Measurements from ENCODE around the gene ABLIM3. TPM values are rescaled to one million over a fixed set of nuclear protein-coding genes. Genes with fewer than 3 reads are reported as not detected.
"Not testable (repeated sequence)": the region's sequence is repeated elsewhere in the genome, so short reads cannot be mapped to it uniquely, and the experiment has no call there.

ABLIM3 gene
- total RNA-seq, 2 experiments from 2014 or later, result 0.21 TPM; not detected in 1

- Mint-ChIP-seq H3K9me3 (ENCODE audit: low read depth) (no peaks in the 10 kb centered on the region), H3K36me3 (no peaks in the 10 kb centered on the region), H3K27ac (no peak within 1 kb of the TSS), H3K4me1 (peaks cover 6% of the 10 kb centered on the region), H3K27me3 (peaks cover 70% of the 10 kb centered on the region), H3K4me3 (peak within 1 kb of the TSS; percentile 65)
- CTCF ChIA-PET, result interaction anchor here (1.0 to 1.1 kb wide), 2 partner anchors 128 to 541 kb away, joined by 3 read pairs; no protein-coding TSS in a partner anchor
- DNase-seq (no peak), ATAC-seq (peak; percentile 60)
Observed at GRCh38 chr5:149271716-149272563, 130.6 kb downstream of the ABLIM3 start, which contains the start of gene AFAP1L1. TSS of gene AFAP1L1 (plus strand) at chr5:149271859. CDS start at chr5:149271969, 110 bp downstream.

GRCh38 chr5:149272781-149273180 lies 131.5 kb downstream of the ABLIM3 start:
- H3K27ac Mint-ChIP-seq; DNase-seq; ATAC-seq; H3K9me3 Mint-ChIP-seq (ENCODE audit: low read depth); H3K4me1 Mint-ChIP-seq; H3K4me3 Mint-ChIP-seq; H3K36me3 Mint-ChIP-seq: not testable (repeated sequence)
- CTCF ChIA-PET, result interaction anchor here (1.0 to 1.1 kb wide), 2 partner anchors 129 to 542 kb away, joined by 3 read pairs; no protein-coding TSS in a partner anchor
- peaks cover 77% of the 10 kb centered on the region for H3K27me3 Mint-ChIP-seq

GRCh38 chr5:149273237-149273636 lies 131.9 kb downstream of the ABLIM3 start:
- no peak for ATAC-seq
- Mint-ChIP-seq H3K27me3 (peaks cover 78% of the 10 kb centered on the region), H3K27ac (no peak overlapping the region), H3K4me1 (peaks cover 6% of the 10 kb centered on the region), H3K4me3 (no peak overlapping the region), H3K36me3 (no peaks in the 10 kb centered on the region), H3K9me3 (ENCODE audit: low read depth) (no peaks in the 10 kb centered on the region)
- DNase-seq, result no peak
- CTCF ChIA-PET, result no interaction called here

- no peaks in the 10 kb centered on the region for H3K9me3 Mint-ChIP-seq (ENCODE audit: low read depth)
- no peak overlapping the region for H3K27ac Mint-ChIP-seq
- H3K4me3 Mint-ChIP-seq, result no peak overlapping the region
- H3K4me1 Mint-ChIP-seq, result peaks cover 6% of the 10 kb centered on the region
- CTCF ChIA-PET, result interaction anchor here (1.0 kb wide), 1 partner anchor 133 kb away, joined by 3 read pairs; the partner anchor contains the start of gene ABLIM3
- ATAC-seq (no peak), DNase-seq (no peak)
- no peaks in the 10 kb centered on the region for H3K36me3 Mint-ChIP-seq
- H3K27me3 Mint-ChIP-seq, result peaks cover 81% of the 10 kb centered on the region
Observed at GRCh38 chr5:149273950-149274349, 132.7 kb downstream of the ABLIM3 start.

GRCh38 chr5:149274939-149275338 lies 133.6 kb downstream of the ABLIM3 start:
- peaks cover 6% of the 10 kb centered on the region for H3K4me1 Mint-ChIP-seq
- CTCF ChIA-PET, result no interaction called here
- H3K27ac Mint-ChIP-seq, result no peak overlapping the region
- no peaks in the 10 kb centered on the region for H3K9me3 Mint-ChIP-seq (ENCODE audit: low read depth)
- ATAC-seq (no peak), DNase-seq (no peak)
- H3K27me3 Mint-ChIP-seq, result peaks cover 83% of the 10 kb centered on the region
- H3K36me3 Mint-ChIP-seq, result no peaks in the 10 kb centered on the region
- H3K4me3 Mint-ChIP-seq, result no peak overlapping the region

GRCh38 chr5:149277801-149278200 lies 136.5 kb downstream of the ABLIM3 start:
- no peak overlapping the region for H3K27ac Mint-ChIP-seq
- peaks cover 68% of the 10 kb centered on the region for H3K27me3 Mint-ChIP-seq
- H3K9me3 Mint-ChIP-seq (ENCODE audit: low read depth), result no peaks in the 10 kb centered on the region
- DNase-seq (no peak), ATAC-seq (no peak)
- CTCF ChIA-PET, result interaction anchor here (1.5 kb wide), 1 partner anchor 136 kb away, joined by 5 read pairs; the partner anchor contains the start of gene ABLIM3
- H3K4me1 Mint-ChIP-seq, result no peaks in the 10 kb centered on the region
- H3K36me3 Mint-ChIP-seq, result no peaks in the 10 kb centered on the region
- H3K4me3 Mint-ChIP-seq, result no peak overlapping the region

GRCh38 chr5:149278451-149279210 lies 137.3 kb downstream of the ABLIM3 start:
- Mint-ChIP-seq H3K4me1 (no peaks in the 10 kb centered on the region), H3K4me3 (no peak overlapping the region), H3K27me3 (peaks cover 60% of the 10 kb centered on the region), H3K9me3 (ENCODE audit: low read depth) (no peaks in the 10 kb centered on the region), H3K27ac (no peak overlapping the region), H3K36me3 (no peaks in the 10 kb centered on the region)
- ATAC-seq (no peak), DNase-seq (no peak)
- CTCF ChIA-PET, result interaction anchor here (1.4 to 1.5 kb wide), 2 partner anchors 94 to 137 kb away, joined by 5 to 7 read pairs; partner anchors contain the start of gene ABLIM3

GRCh38 chr5:149279661-149280060 lies 138.4 kb downstream of the ABLIM3 start:
- Mint-ChIP-seq H3K4me3 (no peak overlapping the region), H3K27me3 (peaks cover 59% of the 10 kb centered on the region), H3K4me1 (no peaks in the 10 kb centered on the region), H3K36me3 (no peaks in the 10 kb centered on the region), H3K27ac (no peak overlapping the region), H3K9me3 (ENCODE audit: low read depth) (no peaks in the 10 kb centered on the region)
- ATAC-seq (no peak), DNase-seq (no peak)
- CTCF ChIA-PET, result interaction anchor here (0.6 to 1.4 kb wide), 5 partner anchors 35 to 309 kb away, joined by 3 to 7 read pairs (median 3); partner anchors contain the start of gene ABLIM3

GRCh38 chr5:149280124-149280523 lies 138.8 kb downstream of the ABLIM3 start:
- H3K9me3 Mint-ChIP-seq (ENCODE audit: low read depth), result no peaks in the 10 kb centered on the region
- H3K4me1 Mint-ChIP-seq, result no peaks in the 10 kb centered on the region
- H3K27me3 Mint-ChIP-seq, result peaks cover 55% of the 10 kb centered on the region
- H3K4me3 Mint-ChIP-seq, result no peak overlapping the region
- no peak overlapping the region for H3K27ac Mint-ChIP-seq
- DNase-seq, result no peak
- CTCF ChIA-PET, result interaction anchor here (1.0 to 1.2 kb wide), 3 partner anchors 34 to 152 kb away, joined by 3 read pairs; partner anchors contain the start of gene ABLIM3
- no peaks in the 10 kb centered on the region for H3K36me3 Mint-ChIP-seq
- no peak for ATAC-seq

GRCh38 chr5:149280802-149281201 lies 139.5 kb downstream of the ABLIM3 start:
- Mint-ChIP-seq H3K4me3 (no peak overlapping the region), H3K4me1 (no peaks in the 10 kb centered on the region), H3K27ac (no peak overlapping the region), H3K27me3 (peaks cover 51% of the 10 kb centered on the region), H3K9me3 (ENCODE audit: low read depth) (no peaks in the 10 kb centered on the region), H3K36me3 (no peaks in the 10 kb centered on the region)
- DNase-seq, result no peak
- CTCF ChIA-PET, result interaction anchor here (1.1 kb wide), 1 partner anchor 152 kb away, joined by 3 read pairs; no protein-coding TSS in a partner anchor
- ATAC-seq, result no peak

- peaks cover 36% of the 10 kb centered on the region for H3K27me3 Mint-ChIP-seq
- CTCF ChIA-PET, result interaction anchor here (1.1 kb wide), 1 partner anchor 13 kb away, joined by 4 read pairs; no protein-coding TSS in a partner anchor
- DNase-seq, result no peak
- no peak overlapping the region for H3K4me3 Mint-ChIP-seq
- no peak overlapping the region for H3K27ac Mint-ChIP-seq
- ATAC-seq, result no peak
- no peaks in the 10 kb centered on the region for H3K4me1 Mint-ChIP-seq
- no peaks in the 10 kb centered on the region for H3K36me3 Mint-ChIP-seq
- H3K9me3 Mint-ChIP-seq (ENCODE audit: low read depth), result no peaks in the 10 kb centered on the region
Observed at GRCh38 chr5:149282027-149282965, 141.0 kb downstream of the ABLIM3 start.

GRCh38 chr5:149282966-149283332 lies 141.7 kb downstream of the ABLIM3 start:
- DNase-seq (no peak), ATAC-seq (no peak)
- peaks cover 31% of the 10 kb centered on the region for H3K27me3 Mint-ChIP-seq
- CTCF ChIA-PET, result interaction anchor here (1.1 kb wide), 1 partner anchor 12 kb away, joined by 4 read pairs; no protein-coding TSS in a partner anchor
- no peak overlapping the region for H3K27ac Mint-ChIP-seq
- no peaks in the 10 kb centered on the region for H3K36me3 Mint-ChIP-seq
- H3K9me3 Mint-ChIP-seq (ENCODE audit: low read depth), result no peaks in the 10 kb centered on the region
- H3K4me3 Mint-ChIP-seq, result no peak overlapping the region
- no peaks in the 10 kb centered on the region for H3K4me1 Mint-ChIP-seq

All from activated CD8-positive, alpha-beta memory T cell treated with anti-CD3 and anti-CD28 coated beads, Interleukin-2, amount 10 ng/mL, durations not matched to agents 7 days and 5 days (primary cell).